SK-N-SH treated with all-trans-retinoic acid at 6 μM for 48 hours (cell line): Measurements from ENCODE around the gene POLD4.

Experiments used
- ATAC-seq: fragments of 200-7000 bp; cut with Tn5 transposase; 3 replicates; pipeline ENCODE4 v1.9.1; 2020; ENCODE audit warnings: mild to moderate bottlenecking, moderate library complexity
- ARNTL ChIP-seq: fragments of 450-650 bp; formaldehyde crosslinking; IDR thresholded peaks from 2 replicates; pipeline ENCODE4 v1.5.0; 2020; ENCODE audit warnings: low read depth, mild to moderate bottlenecking, moderate library complexity, borderline replicate concordance
- CSDC2 ChIP-seq: fragments of 250-450 bp; sonication (Bioruptor Pico); IDR thresholded peaks from 2 replicates; pipeline ENCODE4 v1.5.0; 2020; ENCODE audit warnings: mild to moderate bottlenecking, moderate library complexity
- OSR1 ChIP-seq: fragments of 250-450 bp; sonication (Bioruptor Pico); IDR thresholded peaks from 2 replicates; pipeline ENCODE4 v1.8.0; 2022; ENCODE audit warnings: moderate library complexity, mild to moderate bottlenecking, inconsistent platforms
- PPARA ChIP-seq: fragments of 250-450 bp; sonication (Bioruptor Pico); IDR thresholded peaks from 2 replicates; pipeline ENCODE4 v1.5.0; 2020; ENCODE audit warnings: mild to moderate bottlenecking, borderline replicate concordance
- RARB ChIP-seq: fragments of 250-450 bp; sonication (Bioruptor Pico); IDR thresholded peaks from 2 replicates; pipeline ENCODE4 v1.8.0; 2021; ENCODE audit warnings: mild to moderate bottlenecking, moderate library complexity
- SNAI2 ChIP-seq: fragments of 250-450 bp; sonication (Bioruptor Pico); IDR thresholded peaks from 2 replicates; pipeline ENCODE4 v1.5.0; 2020; ENCODE audit warnings: mild to moderate bottlenecking, moderate library complexity
- TCF4 ChIP-seq: fragments of 250-450 bp; sonication (Bioruptor Pico); IDR thresholded peaks from 2 replicates; pipeline ENCODE4 v1.8.0; 2021; ENCODE audit warnings: mild to moderate bottlenecking, moderate library complexity, borderline replicate concordance
- TOX ChIP-seq: fragments of 250-450 bp; sonication (Bioruptor Pico); IDR thresholded peaks from 2 replicates; pipeline ENCODE4 v1.8.0; 2021; ENCODE audit warnings: mild to moderate bottlenecking, moderate library complexity, borderline replicate concordance
- ZC3H10 ChIP-seq: fragments of 250-450 bp; sonication (Bioruptor Pico); IDR thresholded peaks from 2 replicates; pipeline ENCODE4 v1.5.1; 2021; ENCODE audit warnings: mild to moderate bottlenecking, moderate library complexity
- ZFP3 ChIP-seq: fragments of 250-450 bp; sonication (Bioruptor Pico); IDR thresholded peaks from 2 replicates; pipeline ENCODE4 v1.5.0; 2020; ENCODE audit warnings: mild to moderate bottlenecking, moderate library complexity
- ZFP30 ChIP-seq: fragments of 450-650 bp; formaldehyde crosslinking; IDR thresholded peaks from 2 replicates; pipeline ENCODE4 v1.5.0; 2022; ENCODE audit warnings: mild to moderate bottlenecking, moderate library complexity
- ZNF565 ChIP-seq: fragments of 450-650 bp; formaldehyde crosslinking; conservative IDR thresholded peaks from 2 replicates; pipeline ENCODE4 v1.5.0; 2020; ENCODE audit warnings: low read depth, mild to moderate bottlenecking, moderate library complexity
- ZNF70 ChIP-seq: fragments of 450-650 bp; formaldehyde crosslinking; IDR thresholded peaks from 2 replicates; pipeline ENCODE4 v1.5.0; 2020; ENCODE audit warnings: mild to moderate bottlenecking, moderate library complexity
- ZNF8 ChIP-seq: fragments of 450-650 bp; formaldehyde crosslinking; IDR thresholded peaks from 2 replicates; pipeline ENCODE4 v1.5.0; 2020; ENCODE audit warnings: mild to moderate bottlenecking, moderate library complexity
- TF ChIP-seq, protein P1 (sequence below): fragments of 250-450 bp; sonication (Bioruptor Pico); IDR thresholded peaks from 2 replicates; pipeline ENCODE4 v1.5.1; 2021; ENCODE audit warnings: mild to moderate bottlenecking, moderate library complexity
- TF ChIP-seq, protein P2 (sequence below): fragments of 250-450 bp; sonication (Bioruptor Pico); IDR thresholded peaks from 2 replicates; pipeline ENCODE4 v1.5.0; 2020; ENCODE audit warnings: mild to moderate bottlenecking, moderate library complexity
- TF ChIP-seq, protein P3 (sequence below): fragments of 250-450 bp; sonication (Bioruptor Pico); IDR thresholded peaks from 2 replicates; pipeline ENCODE4 v1.8.0; 2021; ENCODE audit warnings: low read depth, mild to moderate bottlenecking, moderate library complexity, borderline replicate concordance
- TF ChIP-seq, protein P4 (sequence below): fragments of 250-450 bp; sonication (Bioruptor Pico); IDR thresholded peaks from 2 replicates; pipeline ENCODE4 v1.5.1; 2020; ENCODE audit warnings: low read depth, mild to moderate bottlenecking, moderate library complexity
- TF ChIP-seq, protein P5 (sequence below): fragments of 250-450 bp; sonication (Bioruptor Pico); IDR thresholded peaks from 2 replicates; pipeline ENCODE4 v1.8.0; 2020; ENCODE audit warnings: mild to moderate bottlenecking, moderate library complexity, borderline replicate concordance

Gene POLD4

DNA sequence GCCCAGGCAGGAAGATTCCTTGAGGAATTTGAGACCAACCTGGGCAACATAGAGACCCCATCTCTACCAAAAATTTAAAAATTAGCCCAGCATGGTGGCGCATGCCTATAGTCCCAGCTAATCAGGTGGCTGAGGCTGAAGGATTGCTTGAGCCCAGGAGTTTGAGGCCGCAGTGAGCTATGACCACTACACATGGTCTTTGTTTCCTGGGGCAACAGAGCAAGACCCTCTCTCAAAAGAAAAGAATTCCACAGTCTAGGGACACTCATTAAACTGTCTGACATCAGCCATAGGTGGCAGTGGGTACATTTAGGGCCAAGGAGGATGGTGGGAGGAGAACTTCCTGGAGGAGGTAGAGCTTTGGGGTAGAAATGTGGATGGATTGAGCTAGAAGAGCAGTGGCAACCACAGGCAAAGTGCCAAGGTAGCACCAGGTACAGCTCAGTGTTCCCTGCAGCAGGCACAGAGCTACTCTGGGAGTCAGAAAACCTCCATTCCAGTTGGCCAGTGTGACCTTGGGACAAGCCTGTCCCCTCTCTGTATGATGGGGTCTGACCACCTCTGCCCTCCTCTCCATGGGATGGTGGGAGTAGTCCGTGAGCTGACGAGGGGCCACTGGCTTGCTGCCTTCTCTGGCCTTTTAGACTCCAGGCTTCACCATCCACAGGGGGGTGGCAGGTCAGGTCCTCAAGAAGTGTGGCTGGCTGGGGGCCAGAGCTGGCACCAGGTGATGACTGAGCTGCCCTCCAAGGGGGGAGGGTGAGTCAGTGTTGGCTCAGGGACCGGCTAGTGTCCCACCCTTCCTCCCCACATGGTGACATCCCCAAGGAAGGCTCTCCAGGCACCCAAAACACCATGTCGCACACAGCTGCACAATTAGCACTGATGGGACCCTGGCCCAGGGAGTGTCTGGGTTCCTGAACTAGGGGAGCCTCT, 23.8 kb upstream of the POLD4 start:
- TF ChIP-seq ZNF70 (CRISPR knock-in tag) (no peak), CSDC2 (CRISPR knock-in tag) (no peak), ZNF565 (CRISPR knock-in tag) (no peak), ZC3H10 (CRISPR knock-in tag) (no peak), ZFP30 (CRISPR knock-in tag) (no peak), SNAI2 (CRISPR knock-in tag) (no peak), ZFP3 (CRISPR knock-in tag) (no peak)
- TF ChIP-seq, protein P1, sequence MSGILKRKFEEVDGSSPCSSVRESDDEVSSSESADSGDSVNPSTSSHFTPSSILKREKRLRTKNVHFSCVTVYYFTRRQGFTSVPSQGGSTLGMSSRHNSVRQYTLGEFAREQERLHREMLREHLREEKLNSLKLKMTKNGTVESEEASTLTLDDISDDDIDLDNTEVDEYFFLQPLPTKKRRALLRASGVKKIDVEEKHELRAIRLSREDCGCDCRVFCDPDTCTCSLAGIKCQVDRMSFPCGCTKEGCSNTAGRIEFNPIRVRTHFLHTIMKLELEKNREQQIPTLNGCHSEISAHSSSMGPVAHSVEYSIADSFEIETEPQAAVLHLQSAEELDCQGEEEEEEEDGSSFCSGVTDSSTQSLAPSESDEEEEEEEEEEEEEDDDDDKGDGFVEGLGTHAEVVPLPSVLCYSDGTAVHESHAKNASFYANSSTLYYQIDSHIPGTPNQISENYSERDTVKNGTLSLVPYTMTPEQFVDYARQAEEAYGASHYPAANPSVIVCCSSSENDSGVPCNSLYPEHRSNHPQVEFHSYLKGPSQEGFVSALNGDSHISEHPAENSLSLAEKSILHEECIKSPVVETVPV (CRISPR knock-in tag): no peak
- TF ChIP-seq, protein P2, sequence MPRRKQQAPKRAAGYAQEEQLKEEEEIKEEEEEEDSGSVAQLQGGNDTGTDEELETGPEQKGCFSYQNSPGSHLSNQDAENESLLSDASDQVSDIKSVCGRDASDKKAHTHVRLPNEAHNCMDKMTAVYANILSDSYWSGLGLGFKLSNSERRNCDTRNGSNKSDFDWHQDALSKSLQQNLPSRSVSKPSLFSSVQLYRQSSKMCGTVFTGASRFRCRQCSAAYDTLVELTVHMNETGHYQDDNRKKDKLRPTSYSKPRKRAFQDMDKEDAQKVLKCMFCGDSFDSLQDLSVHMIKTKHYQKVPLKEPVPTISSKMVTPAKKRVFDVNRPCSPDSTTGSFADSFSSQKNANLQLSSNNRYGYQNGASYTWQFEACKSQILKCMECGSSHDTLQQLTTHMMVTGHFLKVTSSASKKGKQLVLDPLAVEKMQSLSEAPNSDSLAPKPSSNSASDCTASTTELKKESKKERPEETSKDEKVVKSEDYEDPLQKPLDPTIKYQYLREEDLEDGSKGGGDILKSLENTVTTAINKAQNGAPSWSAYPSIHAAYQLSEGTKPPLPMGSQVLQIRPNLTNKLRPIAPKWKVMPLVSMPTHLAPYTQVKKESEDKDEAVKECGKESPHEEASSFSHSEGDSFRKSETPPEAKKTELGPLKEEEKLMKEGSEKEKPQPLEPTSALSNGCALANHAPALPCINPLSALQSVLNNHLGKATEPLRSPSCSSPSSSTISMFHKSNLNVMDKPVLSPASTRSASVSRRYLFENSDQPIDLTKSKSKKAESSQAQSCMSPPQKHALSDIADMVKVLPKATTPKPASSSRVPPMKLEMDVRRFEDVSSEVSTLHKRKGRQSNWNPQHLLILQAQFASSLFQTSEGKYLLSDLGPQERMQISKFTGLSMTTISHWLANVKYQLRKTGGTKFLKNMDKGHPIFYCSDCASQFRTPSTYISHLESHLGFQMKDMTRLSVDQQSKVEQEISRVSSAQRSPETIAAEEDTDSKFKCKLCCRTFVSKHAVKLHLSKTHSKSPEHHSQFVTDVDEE: no peak
- TF ChIP-seq, protein P3, sequence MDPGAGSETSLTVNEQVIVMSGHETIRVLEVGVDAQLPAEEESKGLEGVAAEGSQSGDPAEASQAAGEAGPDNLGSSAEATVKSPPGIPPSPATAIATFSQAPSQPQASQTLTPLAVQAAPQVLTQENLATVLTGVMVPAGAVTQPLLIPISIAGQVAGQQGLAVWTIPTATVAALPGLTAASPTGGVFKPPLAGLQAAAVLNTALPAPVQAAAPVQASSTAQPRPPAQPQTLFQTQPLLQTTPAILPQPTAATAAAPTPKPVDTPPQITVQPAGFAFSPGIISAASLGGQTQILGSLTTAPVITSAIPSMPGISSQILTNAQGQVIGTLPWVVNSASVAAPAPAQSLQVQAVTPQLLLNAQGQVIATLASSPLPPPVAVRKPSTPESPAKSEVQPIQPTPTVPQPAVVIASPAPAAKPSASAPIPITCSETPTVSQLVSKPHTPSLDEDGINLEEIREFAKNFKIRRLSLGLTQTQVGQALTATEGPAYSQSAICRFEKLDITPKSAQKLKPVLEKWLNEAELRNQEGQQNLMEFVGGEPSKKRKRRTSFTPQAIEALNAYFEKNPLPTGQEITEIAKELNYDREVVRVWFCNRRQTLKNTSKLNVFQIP (CRISPR knock-in tag): no peak
- TF ChIP-seq, all 23 proteins: peak for 0
- no peak for ATAC-seq

DNA sequence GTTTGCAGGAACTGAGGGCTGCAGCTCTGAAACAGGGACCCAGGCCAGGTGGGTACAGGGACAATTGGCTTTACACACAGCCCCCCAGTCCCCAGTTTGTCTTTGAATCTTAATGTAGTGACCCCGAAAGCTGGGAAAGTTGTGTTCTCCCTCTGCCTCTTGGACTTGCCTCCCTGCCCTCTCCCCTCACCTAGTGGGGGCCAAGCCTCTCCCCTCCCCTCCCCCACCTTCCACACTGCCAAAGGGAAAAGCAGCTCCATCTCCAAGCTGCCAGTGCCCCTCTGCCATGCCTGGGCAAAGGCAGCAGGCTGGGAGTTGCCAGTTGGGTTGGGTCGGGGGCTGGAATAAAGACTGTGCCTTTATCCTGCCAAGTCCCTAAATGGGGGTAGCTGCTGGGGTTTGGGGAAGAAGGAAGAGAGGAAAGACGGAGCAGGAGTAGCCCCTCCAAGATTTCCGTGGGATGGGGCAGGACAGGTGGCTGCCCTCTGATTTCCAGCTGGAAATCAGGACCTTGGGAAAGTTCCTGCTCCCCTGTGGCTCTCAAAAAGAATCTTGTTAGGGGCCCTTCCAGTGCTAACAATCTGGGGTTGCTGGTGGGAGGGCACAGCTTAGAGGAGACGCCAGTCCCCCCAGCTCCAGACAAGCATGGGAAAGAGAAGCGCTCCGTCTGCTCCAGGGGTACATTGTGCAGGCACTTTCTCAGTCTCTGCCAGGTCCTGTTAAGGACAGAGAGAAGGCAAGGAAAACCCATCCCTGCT, 22.9 kb upstream of the POLD4 start:
- ATAC-seq: no peak
- TF ChIP-seq, protein P4, sequence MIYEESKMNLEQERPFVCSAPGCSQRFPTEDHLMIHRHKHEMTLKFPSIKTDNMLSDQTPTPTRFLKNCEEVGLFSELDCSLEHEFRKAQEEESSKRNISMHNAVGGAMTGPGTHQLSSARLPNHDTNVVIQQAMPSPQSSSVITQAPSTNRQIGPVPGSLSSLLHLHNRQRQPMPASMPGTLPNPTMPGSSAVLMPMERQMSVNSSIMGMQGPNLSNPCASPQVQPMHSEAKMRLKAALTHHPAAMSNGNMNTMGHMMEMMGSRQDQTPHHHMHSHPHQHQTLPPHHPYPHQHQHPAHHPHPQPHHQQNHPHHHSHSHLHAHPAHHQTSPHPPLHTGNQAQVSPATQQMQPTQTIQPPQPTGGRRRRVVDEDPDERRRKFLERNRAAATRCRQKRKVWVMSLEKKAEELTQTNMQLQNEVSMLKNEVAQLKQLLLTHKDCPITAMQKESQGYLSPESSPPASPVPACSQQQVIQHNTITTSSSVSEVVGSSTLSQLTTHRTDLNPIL (CRISPR knock-in tag): no peak
- TF ChIP-seq, protein P1 (CRISPR knock-in tag): no peak
- no peak for TF ChIP-seq SNAI2 (CRISPR knock-in tag)
- no peak for TF ChIP-seq ZFP30 (CRISPR knock-in tag)

DNA sequence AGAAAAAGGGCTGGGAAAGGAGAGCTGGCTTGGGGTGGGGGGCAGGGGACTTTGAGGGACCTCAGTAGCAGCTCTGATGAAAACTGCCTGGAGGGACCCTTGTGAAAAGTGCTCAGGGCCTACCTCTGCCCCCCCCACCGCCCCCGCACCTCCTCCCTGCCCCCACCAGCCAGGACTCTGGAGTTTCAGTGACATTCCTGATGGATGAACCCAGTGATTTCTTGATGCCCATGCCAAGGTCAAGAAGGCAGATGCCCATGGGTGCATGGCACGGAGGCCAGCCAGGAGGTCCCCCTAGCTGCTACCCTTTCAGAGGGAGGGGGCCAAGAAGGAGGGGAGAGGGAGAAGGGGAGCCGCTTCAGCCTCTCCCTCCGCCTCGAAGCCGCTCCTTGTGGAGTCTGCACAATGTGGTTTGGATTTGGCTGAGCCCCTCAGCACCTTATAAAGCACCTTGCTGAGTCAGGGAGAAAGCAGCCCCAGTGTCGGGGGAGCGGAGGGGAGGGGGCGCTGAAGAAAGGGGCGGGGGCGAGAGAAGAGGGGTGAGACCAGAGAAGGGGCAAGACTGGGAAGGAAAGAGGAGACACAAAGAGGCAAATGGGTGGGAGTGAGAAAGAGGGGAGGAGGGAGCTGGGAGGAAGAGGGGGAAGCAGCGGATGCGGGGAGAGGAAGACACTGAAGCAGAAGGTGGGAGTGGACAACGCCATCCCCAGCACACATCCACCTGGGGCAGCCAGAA, 22.1 kb upstream of the POLD4 start:
- no peak for ATAC-seq
- no peak for TF ChIP-seq OSR1
- TF ChIP-seq ARNTL (CRISPR knock-in tag): no peak
- TF ChIP-seq ZNF8 (CRISPR knock-in tag): no peak
- TF ChIP-seq, protein P5, sequence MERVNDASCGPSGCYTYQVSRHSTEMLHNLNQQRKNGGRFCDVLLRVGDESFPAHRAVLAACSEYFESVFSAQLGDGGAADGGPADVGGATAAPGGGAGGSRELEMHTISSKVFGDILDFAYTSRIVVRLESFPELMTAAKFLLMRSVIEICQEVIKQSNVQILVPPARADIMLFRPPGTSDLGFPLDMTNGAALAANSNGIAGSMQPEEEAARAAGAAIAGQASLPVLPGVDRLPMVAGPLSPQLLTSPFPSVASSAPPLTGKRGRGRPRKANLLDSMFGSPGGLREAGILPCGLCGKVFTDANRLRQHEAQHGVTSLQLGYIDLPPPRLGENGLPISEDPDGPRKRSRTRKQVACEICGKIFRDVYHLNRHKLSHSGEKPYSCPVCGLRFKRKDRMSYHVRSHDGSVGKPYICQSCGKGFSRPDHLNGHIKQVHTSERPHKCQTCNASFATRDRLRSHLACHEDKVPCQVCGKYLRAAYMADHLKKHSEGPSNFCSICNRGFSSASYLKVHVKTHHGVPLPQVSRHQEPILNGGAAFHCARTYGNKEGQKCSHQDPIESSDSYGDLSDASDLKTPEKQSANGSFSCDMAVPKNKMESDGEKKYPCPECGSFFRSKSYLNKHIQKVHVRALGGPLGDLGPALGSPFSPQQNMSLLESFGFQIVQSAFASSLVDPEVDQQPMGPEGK (CRISPR knock-in tag): no peak; the same call in 1 of the 2 replicates
- no peak for TF ChIP-seq ZFP3 (CRISPR knock-in tag)
- no peak for TF ChIP-seq TOX (CRISPR knock-in tag)
- TF ChIP-seq RARB (CRISPR knock-in tag): no peak
- TF ChIP-seq ZFP30 (CRISPR knock-in tag): no peak
- TF ChIP-seq TCF4 (CRISPR knock-in tag): no peak
- no peak for TF ChIP-seq PPARA (CRISPR knock-in tag)
- TF ChIP-seq ZC3H10 (CRISPR knock-in tag): no peak
- no peak for TF ChIP-seq ZNF565 (CRISPR knock-in tag)
- no peak for TF ChIP-seq CSDC2 (CRISPR knock-in tag)
- TF ChIP-seq, protein P2: no peak
